Stimulated activated CD4-positive, alpha-beta T cell treated with anti-CD3 and anti-CD28 coated beads, Interleukin-2, amount 100 ng/mL, for 48 hours (primary cell): ENCODE results near the gene CYP2C19.
"Not testable (repeated sequence)": the region's sequence is repeated elsewhere in the genome, so short reads cannot be mapped to it uniquely, and the experiment has no call there.

Experiments used
- DNase-seq, 2 donors: peaks; one replicate each; pipeline ENCODE4 v3.0.0-alpha.2; 2020

The CYP2C19 gene

DNA sequence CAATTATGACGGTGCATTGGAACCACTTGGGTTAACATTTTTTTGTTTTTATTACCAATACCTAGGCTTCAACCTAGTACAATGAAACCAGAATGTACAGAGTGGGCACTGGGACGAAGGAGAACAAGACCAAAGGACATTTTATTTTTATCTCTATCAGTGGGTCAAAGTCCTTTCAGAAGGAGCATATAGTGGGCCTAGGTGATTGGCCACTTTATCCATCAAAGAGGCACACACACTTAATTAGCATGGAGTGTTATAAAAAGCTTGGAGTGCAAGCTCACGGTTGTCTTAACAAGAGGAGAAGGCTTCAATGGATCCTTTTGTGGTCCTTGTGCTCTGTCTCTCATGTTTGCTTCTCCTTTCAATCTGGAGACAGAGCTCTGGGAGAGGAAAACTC lies at the start of gene CYP2C19:
Gene CYP2C19 (plus strand): TSS at position 289 of the 400 bp plus-strand sequence. CDS start 25 bp downstream, at position 314.
- DNase-seq: no peak

DNA sequence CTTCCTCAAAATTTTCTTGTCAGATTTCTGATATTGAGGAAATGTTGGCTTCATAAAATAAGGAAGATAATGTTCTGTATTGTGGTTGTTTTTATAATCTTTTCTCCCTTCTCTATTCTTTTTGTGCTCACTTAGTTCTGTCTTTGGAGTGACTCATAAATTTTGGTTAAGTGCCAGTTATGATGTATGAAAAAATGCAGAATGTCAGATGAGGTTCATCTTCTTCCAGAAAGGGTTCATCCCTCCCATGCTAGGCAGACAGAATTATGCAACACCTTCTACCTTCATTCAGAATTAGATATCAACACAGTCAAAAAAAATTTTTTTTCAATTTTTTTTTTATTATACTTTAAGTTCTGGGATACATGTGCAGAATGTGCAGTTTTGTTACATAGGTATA lies 36.6 kb upstream of the CYP2C19 start:
- no peak for DNase-seq

GRCh38 chr10:94735197-94735596 lies 27.3 kb upstream of the CYP2C19 start:
- DNase-seq: no peak

DNA sequence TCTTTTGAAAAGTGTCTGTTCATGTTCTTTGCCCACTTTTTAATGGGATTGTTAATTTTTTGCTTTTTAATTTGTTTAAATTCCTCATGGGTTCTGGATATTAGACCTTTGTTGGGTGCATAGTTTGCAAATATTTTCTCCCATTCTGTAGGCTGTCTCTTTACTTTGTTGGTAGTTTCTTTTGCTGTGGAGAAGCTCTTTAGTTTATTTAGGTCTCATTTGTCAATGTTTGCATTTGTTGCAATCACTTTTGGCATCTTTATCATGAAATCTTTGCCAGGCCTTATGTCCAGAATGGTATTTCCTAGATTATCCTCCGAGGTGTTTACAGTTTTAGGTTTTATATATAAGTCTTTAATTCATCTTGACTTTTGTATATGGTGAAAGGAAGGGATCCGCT lies 23.9 kb upstream of the CYP2C19 start:
- no peak for DNase-seq

DNA sequence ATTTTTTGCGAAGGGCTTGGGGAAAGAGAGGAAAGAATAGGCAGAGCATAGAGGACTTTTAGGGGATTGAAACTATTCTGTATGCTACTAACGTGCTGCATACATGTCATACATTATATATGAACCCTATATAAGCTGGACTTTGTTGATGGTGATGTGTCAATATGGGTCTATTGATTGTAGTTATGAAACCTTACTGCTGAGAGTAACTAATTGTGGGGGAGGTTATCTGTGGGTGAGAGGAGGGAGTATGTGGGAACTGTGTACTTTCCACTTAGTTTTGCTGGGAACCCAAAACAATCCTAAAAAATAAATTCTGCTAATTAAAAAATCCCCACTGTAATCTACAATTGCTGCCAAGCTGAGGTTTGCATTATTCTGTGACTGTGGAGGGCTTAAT lies 15.3 kb upstream of the CYP2C19 start:
- no peak for DNase-seq

DNA sequence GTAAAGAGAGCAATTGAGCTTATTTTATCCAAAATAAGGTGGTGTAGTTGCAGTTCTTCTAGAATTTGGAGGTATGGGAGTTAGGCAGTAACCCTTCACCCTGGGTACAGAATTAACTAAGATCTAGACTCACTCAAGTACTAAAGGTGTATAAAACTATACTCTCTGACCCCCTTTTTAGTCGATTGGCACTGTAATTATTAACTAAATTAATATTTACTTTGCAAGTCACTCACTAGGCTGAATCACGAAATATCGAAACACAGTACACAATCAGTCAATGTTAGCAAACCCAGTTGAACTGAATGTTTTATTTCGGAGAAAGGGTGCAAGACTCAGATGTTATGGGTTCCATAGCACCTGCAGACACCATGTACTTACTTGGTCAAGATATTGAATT lies 14.6 kb upstream of the CYP2C19 start:
- no peak for DNase-seq

DNA sequence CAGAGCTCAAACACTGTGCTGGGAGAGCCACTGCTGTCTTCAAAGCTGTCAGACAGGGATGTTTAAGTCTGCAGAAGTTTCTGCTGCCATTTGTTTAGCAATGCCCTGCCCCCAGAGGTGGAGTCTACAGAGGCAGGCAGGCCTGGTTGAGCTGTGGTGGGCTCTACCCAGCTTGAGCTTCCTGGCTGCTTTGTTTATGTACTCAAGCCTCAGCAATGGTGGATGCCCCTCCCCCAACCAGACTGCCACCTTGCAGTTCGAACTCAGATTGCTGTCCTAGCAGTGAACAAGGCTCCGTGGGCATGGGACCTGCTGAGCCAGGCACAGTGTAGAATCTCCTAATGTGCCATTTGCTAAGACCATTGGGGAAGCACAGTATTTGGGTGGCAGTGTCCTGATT lies 4.6 kb upstream of the CYP2C19 start:
- no peak for DNase-seq

- no peak for DNase-seq
Measured at GRCh38 chr10:94760586-94761178, 1.8 kb upstream of the CYP2C19 start.

DNA sequence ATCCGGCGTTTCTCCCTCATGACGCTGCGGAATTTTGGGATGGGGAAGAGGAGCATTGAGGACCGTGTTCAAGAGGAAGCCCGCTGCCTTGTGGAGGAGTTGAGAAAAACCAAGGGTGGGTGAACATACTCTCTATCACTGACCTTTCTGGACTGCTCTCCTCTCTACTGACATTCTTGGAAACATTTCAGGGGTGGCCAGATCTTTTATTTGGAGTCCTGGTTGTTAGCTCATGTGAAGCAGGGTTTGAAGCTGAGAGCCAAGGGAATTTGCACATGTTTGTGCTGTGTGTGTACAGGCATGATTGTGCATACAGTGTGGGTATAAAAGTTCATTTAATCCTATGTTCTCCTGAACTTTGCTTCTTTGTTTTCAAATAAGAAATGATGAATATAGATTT lies 12.9 kb downstream of the CYP2C19 start:
- DNase-seq: not testable (repeated sequence)

DNA sequence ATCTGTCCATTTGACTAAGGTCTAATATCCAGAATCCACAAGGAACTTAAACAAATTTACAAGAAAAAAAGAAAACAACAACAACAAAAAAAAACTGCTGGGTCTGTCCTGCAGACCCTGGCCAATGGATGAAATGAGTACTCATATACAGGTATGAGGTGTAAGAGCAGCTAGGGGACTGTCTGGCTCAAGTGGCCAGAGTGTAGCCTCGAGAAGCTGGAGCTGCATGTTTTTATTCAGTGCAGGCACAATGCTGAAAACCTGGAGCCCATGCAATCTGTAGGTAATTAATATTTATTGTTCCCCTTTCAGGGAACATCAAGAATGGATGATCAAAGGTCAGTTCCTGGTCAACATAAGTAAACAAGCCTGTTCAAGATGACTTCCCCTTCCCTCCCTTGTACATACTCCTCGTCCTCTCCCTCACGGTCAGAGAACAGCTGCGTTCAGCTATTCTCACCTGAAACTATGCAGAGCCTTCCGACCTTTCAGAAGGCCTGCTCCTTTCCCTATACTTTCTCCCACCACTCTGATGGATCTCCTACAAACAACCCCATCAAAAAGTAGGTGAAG lies 15.5 kb downstream of the CYP2C19 start:
- no peak for DNase-seq

DNA sequence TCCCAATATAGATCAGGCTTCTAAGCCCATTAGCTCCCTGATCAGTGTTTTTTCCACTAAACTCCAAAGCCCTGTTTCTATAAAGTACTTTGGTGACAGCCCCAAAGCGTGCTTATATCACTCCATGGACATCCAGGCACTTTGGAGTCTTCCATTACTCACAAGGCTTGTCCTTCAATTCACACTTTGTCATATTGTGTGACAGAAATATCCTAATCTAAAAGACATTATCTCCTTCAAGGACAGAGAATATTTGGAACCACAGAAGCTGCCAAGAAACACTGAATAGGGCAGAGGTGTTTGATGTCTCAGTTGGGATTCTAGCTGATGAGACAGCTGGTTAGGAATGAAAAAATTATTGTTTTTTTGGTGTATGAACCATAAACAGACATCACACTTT lies 18.4 kb downstream of the CYP2C19 start:
- DNase-seq: no peak

DNA sequence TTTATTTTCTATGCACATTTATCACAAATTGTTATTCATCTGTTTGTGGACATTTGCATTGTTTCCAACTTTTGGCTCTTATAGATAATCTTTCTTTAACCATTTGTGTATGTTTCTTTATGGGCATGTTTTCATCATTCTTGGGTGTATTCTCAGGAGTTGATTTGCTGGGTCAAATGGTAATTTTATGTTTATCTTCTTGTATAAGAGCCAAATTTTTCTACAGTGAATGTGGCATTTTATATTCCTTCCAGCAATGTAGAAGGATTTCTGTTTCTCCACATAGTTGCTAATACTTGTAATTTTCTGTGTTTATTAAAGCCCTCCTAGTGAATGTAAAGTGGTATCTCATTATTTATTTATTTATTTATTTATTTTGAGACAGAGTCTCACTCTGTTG lies 21.8 kb downstream of the CYP2C19 start:
- DNase-seq: no peak

- no peak for DNase-seq
Measured at GRCh38 chr10:94785211-94785610, 22.7 kb downstream of the CYP2C19 start.

DNA sequence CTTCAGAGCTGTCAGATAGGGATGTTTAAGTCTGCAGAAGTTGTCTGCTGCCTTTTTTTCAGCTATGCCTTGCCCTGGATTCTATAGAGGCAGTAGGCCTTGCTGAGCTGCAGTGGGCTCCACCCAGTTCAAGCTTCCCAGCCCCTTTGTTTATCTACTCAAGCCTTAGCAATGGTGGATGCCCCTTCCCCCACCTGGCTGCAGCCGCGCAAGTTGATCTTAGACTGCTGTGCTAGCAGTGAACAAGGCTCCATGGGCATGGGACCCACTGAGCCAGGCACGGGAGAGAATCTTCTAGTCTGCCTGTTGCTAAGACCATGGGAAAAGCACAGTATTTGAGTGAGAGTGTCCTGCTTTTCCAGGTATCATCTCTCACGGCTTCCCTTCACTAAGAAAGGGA lies 38.1 kb downstream of the CYP2C19 start:
- DNase-seq: not testable (repeated sequence)

DNA sequence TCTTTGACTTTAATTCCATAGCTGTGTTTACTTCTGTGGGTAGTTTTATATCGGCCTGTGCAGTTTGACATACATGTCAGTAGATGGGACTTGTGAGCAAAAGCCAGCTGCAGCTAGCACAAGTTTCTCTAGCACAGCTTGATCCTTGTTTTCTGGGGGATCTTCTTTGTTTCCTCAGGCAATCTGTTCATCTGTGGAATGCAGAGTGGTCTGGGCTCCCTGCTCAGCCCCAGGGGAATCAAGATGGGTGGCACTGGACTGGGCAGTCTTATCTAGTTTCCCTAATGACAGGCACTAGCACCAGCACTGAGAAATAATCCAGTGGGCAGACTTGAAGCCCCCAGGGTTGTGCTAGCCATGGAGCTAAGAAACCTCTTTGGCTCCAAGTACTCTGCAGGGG lies 40.8 kb downstream of the CYP2C19 start:
- no peak for DNase-seq

GRCh38 chr10:94830025-94830424 lies 67.5 kb downstream of the CYP2C19 start:
- not testable (repeated sequence) for DNase-seq

DNA sequence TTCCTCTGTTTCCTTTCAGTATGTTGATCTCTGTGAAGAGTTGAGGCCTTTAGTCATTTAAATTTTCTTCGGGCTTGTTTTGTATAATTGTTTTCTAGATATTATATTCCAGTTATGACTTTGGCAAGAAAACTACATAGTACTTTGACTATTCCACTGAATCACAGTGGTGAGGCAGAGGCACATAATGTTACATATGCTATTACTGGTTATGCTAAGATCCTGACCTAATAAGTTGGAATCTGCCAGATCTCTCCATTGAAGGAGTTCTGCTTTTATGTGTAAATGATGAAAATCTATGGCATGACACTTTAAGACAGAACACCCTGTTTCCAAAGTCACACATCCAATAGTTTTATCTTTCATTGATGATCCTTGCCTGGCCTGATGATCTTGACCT lies 83.7 kb downstream of the CYP2C19 start:
- DNase-seq: no peak

GRCh38 chr10:94850766-94851165 lies 88.3 kb downstream of the CYP2C19 start:
- DNase-seq: no peak

DNA sequence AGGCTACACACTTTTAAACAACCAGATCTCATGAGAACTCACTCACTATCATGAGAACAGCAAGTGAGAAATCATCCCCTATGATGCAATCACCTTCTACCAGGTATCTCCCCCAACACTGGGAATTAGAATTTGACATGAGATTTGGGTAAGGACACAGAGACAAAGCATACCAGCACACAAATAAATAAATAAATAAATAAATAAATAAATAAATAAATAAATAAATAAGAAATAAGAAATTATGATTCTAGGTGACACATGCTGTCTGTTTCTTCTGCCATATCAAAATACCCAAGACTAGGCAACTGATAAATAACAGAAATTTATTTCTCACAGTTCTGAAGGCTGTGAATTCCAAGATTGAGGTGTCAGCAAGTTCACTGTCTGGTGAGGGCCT lies 88.8 kb downstream of the CYP2C19 start:
- no peak for DNase-seq

GRCh38 chr10:94852438-94852837 lies 90.0 kb downstream of the CYP2C19 start:
- no peak for DNase-seq

DNA sequence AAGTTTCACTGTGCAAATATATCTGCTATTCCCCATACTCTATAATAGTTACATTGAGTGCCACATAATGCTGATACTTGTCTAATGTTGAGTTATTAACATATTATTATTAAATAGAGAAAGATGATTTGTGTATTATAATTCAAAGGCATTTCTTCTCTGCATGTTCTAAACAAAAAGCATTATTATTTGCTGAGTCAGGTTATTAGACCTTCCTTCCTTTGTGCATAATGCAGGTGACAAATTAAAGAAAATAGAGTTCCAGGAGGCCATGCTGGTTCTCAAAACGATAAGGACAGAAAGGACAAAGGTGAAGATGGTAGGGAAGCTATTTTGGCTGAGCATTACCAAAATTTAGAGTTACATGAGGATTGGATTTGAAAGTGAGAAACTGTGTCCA lies 90.6 kb downstream of the CYP2C19 start:
- DNase-seq: no peak

DNA sequence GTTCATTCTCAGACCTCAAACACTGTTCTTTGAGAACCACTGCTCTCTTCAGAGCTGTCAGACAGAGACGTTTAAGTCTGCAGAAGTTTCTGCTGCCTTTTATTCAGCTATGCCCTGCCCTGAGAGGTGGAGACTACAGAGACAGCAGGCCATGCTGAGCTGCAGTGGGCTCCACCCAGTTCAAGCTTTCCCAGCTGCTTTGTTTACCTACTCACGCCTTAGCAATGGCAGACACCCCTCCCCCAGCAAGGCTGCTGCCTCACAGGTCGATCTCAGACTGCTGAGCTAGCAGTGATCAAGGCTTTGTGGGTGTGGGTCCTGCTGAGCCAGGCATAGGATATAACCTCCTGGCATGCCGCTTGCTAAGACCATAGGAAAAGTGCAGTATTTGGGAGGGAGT lies 95.5 kb downstream of the CYP2C19 start:
- no peak for DNase-seq

- DNase-seq: no peak
Measured at GRCh38 chr10:94859086-94859485, 96.6 kb downstream of the CYP2C19 start.

- no peak for DNase-seq
Measured at GRCh38 chr10:94878649-94879048, 116.2 kb downstream of the CYP2C19 start.

- DNase-seq: no peak
Measured at GRCh38 chr10:94879214-94879613, 116.7 kb downstream of the CYP2C19 start.
